HG02763 (cell line): ENCODE data around the gene PIK3R6.
"Not testable (repeated sequence)": the region's sequence is repeated elsewhere in the genome, so short reads cannot be mapped to it uniquely, and the experiment has no call there.

Source experiments
- ATAC-seq: cut with Tn5 transposase; IDR thresholded peaks from one replicate; pipeline ENCODE4 v1.9.1; 2021; ENCODE audit warnings: mild to moderate bottlenecking, moderate library complexity; ENCODE audit not compliant: unreplicated experiment

Gene PIK3R6

DNA sequence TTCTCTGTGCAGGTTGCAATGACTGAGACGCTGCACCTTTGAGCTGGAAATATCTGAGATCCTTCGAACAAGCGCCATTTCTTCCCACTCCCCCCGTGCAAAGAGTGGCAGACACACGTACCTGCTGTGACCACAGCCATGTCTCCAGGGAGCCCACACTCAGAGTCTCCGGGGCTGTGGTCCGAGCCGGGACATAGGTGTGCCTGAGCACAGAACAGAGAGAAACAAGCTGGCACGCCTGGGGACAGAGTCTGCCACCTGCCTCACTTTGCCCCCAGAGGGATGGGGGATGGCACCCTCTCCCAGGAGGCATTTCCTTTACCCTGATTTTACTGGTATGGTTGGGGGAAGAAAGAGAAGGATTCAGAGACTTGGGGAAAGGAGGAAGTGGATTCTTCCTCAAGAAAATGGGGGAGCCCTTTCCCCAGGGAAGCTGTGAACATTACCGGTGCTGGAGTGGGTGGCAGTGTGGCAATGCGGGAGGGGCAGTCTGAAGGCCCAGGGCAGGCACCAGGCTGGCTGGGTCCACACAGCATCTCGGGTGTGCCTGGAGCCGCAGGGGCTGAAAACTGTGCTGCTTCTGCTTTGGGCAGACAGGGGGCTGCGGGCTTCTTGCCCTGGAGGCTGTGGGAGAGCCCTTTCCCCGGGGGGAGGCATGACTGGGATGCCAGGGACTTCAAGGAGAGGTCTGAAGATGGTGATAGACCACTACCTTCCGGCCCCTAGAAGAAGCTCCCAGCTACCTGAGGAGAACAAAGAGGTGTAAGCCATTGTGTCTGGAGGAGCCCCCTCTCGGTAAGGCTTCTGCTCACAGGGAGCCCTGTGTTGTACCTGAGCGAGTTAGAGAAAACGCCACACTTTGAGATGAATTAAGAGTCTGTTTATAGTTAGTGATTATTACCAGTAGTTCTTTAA lies 6.6 kb upstream of the PIK3R6 start:
- no peak for ATAC-seq

DNA sequence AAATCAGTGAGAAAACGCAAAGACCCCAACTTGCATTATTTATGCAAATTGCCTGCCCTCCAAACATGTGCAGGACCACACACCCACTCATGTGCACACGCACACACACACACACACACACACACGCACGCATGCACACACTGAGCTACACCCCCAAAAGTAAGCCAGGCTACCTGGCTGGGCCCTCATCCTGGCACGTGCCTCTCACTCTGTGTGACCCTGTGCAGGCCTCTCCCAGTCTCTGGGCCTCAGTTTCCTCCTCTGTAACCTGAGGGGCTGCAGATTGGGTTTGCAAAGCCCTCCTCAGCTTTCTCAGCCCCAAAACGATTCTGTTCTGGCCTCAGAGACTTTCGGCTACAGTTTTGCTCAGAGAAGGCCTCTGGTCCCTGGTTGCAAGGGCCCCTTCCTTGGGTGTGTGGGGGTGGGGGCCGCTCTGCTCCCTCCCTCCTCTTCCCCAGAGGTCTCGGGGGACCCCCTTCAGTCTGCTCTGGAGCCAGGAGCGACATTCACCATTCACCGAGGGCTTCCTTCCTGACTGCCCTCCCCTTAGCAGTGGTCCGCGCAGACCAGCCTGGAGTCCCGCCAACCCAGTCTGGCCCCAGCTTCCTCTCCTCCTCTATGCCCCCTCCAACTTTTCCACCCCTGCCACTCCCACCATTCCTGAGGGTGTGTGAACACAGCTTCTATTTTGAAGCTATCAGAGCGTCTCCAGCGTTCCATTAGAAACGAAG lies 5.4 kb upstream of the PIK3R6 start:
- no peak for ATAC-seq

- ATAC-seq, result no peak
Measured at GRCh38 chr17:8872036-8872704, 4.7 kb upstream of the PIK3R6 start.

DNA sequence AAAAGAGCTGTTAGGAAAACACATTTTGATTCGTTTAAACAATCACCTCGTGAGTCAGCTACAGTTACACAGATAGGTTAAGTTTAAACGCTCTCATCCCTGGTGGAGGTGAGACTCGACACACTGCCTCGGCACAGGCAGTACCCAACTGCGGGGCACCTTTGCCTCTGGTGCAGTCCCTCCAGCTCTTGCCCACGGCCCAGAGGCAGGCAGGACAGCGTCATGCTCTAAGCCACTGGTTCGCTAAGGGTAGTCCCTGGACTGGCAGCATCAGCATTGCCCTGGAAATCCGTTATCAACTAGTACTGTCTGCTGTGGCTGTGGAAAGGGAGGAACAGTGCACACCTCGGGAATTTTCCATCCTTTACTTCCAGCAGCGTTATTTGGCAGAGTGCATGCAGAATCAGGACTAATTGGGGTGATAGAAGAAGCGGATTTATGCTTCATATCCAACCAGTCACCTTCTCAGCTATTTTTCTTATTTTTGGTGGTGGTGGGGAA lies 3.7 kb upstream of the PIK3R6 start:
- ATAC-seq, result no peak

- no peak for ATAC-seq
Measured at GRCh38 chr17:8870406-8871040, 3.0 kb upstream of the PIK3R6 start.

GRCh38 chr17:8869114-8869815 lies 1.8 kb upstream of the PIK3R6 start:
- no peak for ATAC-seq

GRCh38 chr17:8868529-8868951 lies 1.1 kb upstream of the PIK3R6 start:
- ATAC-seq, result no peak

- ATAC-seq, result no peak
Measured at GRCh38 chr17:8868092-8868491, 618 bp upstream of the PIK3R6 start.

- no peak for ATAC-seq
Measured at GRCh38 chr17:8865811-8866210, 1.7 kb downstream of the PIK3R6 start.

DNA sequence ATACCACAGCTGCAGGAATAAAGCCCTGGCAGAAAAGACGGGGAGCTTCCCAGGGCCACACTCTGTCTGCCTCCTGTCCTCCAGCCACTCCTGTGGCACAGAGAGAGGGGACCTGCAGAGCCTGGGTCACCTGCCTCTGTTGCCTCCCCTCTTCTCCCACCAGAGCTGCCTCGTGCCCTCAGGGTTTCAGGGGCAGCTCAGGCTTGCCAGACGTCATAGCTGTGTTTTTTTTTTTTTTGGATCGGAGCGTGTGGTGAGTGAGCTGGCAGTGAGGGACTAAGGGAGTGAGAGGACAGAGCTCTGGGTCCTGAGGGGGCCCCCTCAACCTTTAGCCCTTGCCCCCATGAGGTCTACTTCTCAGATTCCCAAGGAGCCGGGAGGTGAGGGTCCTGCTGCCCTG lies 2.1 kb downstream of the PIK3R6 start:
- ATAC-seq, result no peak

DNA sequence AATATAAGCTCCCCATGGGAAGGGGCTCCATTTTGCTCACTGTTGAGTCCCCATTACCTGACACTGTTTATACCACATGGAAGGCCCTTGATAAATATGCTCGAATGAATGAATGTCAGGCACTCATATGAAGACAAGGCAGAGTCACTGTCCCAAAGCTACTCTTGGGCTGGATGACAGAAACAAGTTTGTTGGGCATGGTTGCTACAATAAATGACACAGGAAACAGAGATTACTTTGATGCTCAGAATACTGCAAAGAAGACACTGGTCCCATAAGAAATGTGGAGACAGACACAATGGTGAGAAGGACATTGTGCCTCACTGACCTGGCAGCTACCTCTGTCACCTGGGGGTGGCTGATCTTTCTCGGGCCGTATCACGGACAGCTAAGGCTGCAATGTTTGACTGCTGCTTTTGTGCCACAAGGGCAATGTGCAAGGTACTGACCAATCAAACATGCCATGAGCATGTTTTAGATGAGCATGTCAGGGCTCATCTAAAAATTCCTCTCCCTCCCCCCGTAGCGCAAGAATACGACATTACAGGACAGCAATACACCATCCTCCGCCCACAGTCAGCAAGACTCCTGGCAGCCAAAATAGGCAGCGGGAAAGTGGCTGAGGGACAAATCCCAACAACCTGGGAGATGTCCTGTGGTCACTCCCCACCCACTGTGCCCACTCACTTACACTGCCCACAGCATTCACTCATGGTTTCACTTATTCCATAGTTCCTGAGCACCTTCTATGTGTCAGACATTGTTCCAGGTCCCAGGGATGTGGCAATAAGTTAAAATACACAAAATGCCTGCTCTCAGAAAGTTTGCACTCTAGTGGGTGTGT lies 5.0 kb downstream of the PIK3R6 start:
- no peak for ATAC-seq

GRCh38 chr17:8861495-8862181 lies 5.8 kb downstream of the PIK3R6 start:
- no peak for ATAC-seq

- ATAC-seq, result no peak
Measured at GRCh38 chr17:8859804-8860430, 7.6 kb downstream of the PIK3R6 start.

- ATAC-seq, result no peak
Measured at GRCh38 chr17:8859027-8859803, 8.3 kb downstream of the PIK3R6 start.

DNA sequence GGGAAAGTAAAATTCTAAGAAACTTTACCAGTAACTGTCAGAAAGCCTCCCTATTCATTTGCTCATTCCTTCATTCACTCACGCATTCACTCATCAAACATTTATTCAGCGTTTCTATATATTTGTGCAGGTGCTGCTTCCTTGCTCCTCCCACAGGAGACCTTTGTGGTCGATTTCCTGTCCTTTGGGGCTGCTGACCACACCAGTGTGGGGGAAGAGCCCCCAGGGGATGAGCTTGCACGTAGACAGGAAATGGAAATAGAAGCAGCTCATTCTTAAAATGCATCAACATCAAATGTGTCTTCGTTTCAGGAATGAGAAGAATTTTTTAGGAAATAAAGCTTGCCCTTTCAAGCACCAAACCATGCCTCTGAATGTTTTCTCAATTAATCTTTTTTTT lies 9.6 kb downstream of the PIK3R6 start:
- ATAC-seq, result peak; percentile 43

- no peak for ATAC-seq
Measured at GRCh38 chr17:8856869-8857575, 10.5 kb downstream of the PIK3R6 start.

GRCh38 chr17:8856205-8856603 lies 11.3 kb downstream of the PIK3R6 start:
- not testable (repeated sequence) for ATAC-seq
